HL-60 (cell line): Measurements from ENCODE around the gene FRMPD4.

ENCODE experiments used
- GABPA ChIP-seq: IDR thresholded peaks from 2 replicates; pipeline ENCODE4 v1.6.1; 2012; ENCODE audit warnings: low read depth
- POLR2AphosphoS5 ChIP-seq: IDR thresholded peaks from 2 replicates; pipeline ENCODE4 v1.6.1; 2012; ENCODE audit warnings: low read depth
- SPI1 ChIP-seq: IDR thresholded peaks from 2 replicates; pipeline ENCODE4 v1.6.1; 2012; ENCODE audit warnings: low read depth, mild to moderate bottlenecking, borderline replicate concordance
- TF ChIP-seq, protein P1 (sequence below): IDR thresholded peaks from one replicate; pipeline ENCODE4 v1.5.1; 2011; ENCODE audit warnings: low read length, control low read depth, inconsistent platforms; ENCODE audit not compliant: insufficient read depth
- TF ChIP-seq, protein P2 (sequence below): IDR thresholded peaks from 2 replicates; pipeline ENCODE4 v1.6.1; 2012; ENCODE audit warnings: low read depth; ENCODE audit not compliant: insufficient replicate concordance

DNA sequence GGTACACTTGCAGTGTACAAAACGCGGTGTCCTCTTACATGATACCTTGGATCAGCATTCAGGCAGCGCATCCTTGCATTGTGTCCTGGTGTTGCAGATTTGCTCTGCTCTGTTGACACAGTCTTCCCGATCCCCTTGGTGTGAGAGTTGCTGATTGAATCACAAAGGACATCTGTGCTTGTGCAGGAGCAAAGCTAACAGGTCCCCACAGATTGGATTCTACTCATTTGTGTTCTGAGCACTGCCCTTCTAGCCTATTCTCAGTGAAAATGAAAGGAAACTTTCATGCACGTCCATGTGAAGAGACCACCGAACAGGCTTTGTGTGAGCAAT, 171.4 kb downstream of the FRMPD4 start:
- TF ChIP-seq, protein P1, sequence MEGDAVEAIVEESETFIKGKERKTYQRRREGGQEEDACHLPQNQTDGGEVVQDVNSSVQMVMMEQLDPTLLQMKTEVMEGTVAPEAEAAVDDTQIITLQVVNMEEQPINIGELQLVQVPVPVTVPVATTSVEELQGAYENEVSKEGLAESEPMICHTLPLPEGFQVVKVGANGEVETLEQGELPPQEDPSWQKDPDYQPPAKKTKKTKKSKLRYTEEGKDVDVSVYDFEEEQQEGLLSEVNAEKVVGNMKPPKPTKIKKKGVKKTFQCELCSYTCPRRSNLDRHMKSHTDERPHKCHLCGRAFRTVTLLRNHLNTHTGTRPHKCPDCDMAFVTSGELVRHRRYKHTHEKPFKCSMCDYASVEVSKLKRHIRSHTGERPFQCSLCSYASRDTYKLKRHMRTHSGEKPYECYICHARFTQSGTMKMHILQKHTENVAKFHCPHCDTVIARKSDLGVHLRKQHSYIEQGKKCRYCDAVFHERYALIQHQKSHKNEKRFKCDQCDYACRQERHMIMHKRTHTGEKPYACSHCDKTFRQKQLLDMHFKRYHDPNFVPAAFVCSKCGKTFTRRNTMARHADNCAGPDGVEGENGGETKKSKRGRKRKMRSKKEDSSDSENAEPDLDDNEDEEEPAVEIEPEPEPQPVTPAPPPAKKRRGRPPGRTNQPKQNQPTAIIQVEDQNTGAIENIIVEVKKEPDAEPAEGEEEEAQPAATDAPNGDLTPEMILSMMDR = no peak
- TF ChIP-seq SPI1 (no peak), POLR2AphosphoS5 (no peak), GABPA (no peak)
- TF ChIP-seq, protein P2, sequence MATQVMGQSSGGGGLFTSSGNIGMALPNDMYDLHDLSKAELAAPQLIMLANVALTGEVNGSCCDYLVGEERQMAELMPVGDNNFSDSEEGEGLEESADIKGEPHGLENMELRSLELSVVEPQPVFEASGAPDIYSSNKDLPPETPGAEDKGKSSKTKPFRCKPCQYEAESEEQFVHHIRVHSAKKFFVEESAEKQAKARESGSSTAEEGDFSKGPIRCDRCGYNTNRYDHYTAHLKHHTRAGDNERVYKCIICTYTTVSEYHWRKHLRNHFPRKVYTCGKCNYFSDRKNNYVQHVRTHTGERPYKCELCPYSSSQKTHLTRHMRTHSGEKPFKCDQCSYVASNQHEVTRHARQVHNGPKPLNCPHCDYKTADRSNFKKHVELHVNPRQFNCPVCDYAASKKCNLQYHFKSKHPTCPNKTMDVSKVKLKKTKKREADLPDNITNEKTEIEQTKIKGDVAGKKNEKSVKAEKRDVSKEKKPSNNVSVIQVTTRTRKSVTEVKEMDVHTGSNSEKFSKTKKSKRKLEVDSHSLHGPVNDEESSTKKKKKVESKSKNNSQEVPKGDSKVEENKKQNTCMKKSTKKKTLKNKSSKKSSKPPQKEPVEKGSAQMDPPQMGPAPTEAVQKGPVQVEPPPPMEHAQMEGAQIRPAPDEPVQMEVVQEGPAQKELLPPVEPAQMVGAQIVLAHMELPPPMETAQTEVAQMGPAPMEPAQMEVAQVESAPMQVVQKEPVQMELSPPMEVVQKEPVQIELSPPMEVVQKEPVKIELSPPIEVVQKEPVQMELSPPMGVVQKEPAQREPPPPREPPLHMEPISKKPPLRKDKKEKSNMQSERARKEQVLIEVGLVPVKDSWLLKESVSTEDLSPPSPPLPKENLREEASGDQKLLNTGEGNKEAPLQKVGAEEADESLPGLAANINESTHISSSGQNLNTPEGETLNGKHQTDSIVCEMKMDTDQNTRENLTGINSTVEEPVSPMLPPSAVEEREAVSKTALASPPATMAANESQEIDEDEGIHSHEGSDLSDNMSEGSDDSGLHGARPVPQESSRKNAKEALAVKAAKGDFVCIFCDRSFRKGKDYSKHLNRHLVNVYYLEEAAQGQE = no peak
